AG04450 (cell line): ENCODE measurements around the gene DESI2. TPM values are rescaled to one million over a fixed set of nuclear protein-coding genes. Genes with fewer than 3 reads are reported as not detected.

Experiments
- CTCF ChIA-PET: fragments of 300-600, 350-600 bp; formaldehyde crosslinking; extraction: SDS; loops from one replicate; lab custom pipeline; 2022; ENCODE audit warnings: antibody characterized with exemption, inconsistent platforms; lab: Charles Lee
- POLR2A ChIA-PET: fragments of 350-600 bp; formaldehyde crosslinking; extraction: SDS; loops from one replicate; lab custom pipeline; 2021; ENCODE audit warnings: antibody characterized with exemption, inconsistent platforms; lab: Yijun Ruan, JAX
- DNase-seq: peaks from one replicate; pipeline ENCODE4 v3.0.0-alpha.2; 2011; ENCODE audit warnings: low read depth, low spot score
- H3K27ac ChIP-seq: one replicate; pipeline ENCODE4 v1.5.1; 2012; ENCODE audit warnings: low read depth, low read length, control low read depth
- H3K27me3 ChIP-seq: one replicate; pipeline ENCODE4 v1.6.0; 2012; ENCODE audit warnings: low read length; ENCODE audit not compliant: control insufficient read depth, insufficient read depth
- H3K4me3 ChIP-seq: 2 replicates; pipeline ENCODE4 v1.5.1; 2011; ENCODE audit warnings: mild to moderate bottlenecking, low read depth, low read length, control low read depth
- H3K9me3 ChIP-seq: 2 replicates; pipeline ENCODE4 v1.5.1; 2012; ENCODE audit warnings: low read length; ENCODE audit not compliant: control insufficient read depth, insufficient read depth
- CTCF ChIP-seq: IDR thresholded peaks from 2 replicates; pipeline ENCODE4 v1.5.1; 2011; ENCODE audit warnings: low read depth, low read length, control low read depth, inconsistent platforms
- polyA plus RNA-seq: library from polyadenylated mRNA; depleted of rRNA; stranded (reverse); fragments of >200 nt; gene quantifications from 2 replicates; pipeline ENCODE4 v1.2.3, GENCODE V29; 2011

DESI2 gene
- polyA plus RNA-seq, 1 experiment = 60.2 TPM

- TF ChIP-seq CTCF = no peak
- no peak overlapping the region for H3K27ac ChIP-seq
- POLR2A ChIA-PET = no interaction called here
- H3K4me3 ChIP-seq = no peak overlapping the region
- H3K9me3 ChIP-seq = no peaks in the 10 kb centered on the region
- no peaks in the 10 kb centered on the region for H3K27me3 ChIP-seq
- CTCF ChIA-PET = interaction anchor here (0.6 kb wide), 1 partner anchor 1278 kb away, joined by 5 read pairs; no protein-coding TSS in a partner anchor
- no peak for DNase-seq
Observed at GRCh38 chr1:244699741-244700140, 46.8 kb downstream of the DESI2 start.

DNA sequence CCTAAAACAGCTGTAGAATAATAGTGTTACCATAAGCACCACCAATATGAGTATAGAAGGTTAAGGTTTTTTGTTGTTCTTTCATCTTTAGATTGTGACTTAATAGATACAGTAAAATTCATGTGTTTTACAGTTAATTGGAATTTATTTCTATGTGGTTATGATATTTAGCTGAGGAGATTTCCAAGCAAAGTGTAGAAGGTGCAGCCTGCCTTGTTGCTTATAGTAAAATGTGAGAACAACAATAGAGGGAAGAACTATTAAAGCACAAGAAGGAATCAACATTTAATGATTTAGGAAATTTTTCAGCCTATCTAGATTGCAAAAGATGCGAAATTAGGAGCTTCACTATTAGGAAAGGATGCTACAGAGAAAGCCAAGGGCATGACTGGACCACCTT, 47.9 kb downstream of the DESI2 start:
- ChIA-PET POLR2A (no interaction called here), CTCF (no interaction called here)
- TF ChIP-seq CTCF = no peak
- no peaks in the 10 kb centered on the region for H3K27me3 ChIP-seq
- no peak overlapping the region for H3K4me3 ChIP-seq
- no peak for DNase-seq
- H3K27ac ChIP-seq = no peak overlapping the region
- H3K9me3 ChIP-seq = no peaks in the 10 kb centered on the region

- CTCF ChIA-PET = no interaction called here
Observed at GRCh38 chr1:244702620-244703019, 49.7 kb downstream of the DESI2 start.

DNA sequence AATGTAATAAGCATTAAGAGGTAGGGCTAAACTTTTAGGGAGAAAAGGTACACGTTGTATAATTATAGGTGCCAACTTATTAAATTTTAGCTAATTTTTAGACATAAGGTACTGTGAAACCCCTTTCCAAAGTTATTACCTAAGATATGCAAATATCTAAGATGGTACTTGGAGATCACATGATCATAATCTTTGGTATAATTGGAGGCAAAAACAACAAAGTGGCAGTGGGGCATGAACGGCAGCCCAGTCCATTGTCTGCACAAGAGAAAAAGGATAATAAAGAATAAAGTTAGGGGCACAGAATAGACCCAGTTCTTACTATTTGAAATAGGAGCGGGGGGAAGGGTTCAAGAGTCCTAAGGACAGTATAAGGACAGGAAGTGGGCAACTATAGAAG, 51.2 kb downstream of the DESI2 start:
- ChIA-PET CTCF (no interaction called here), POLR2A (no interaction called here)
- H3K27ac ChIP-seq = no peak overlapping the region
- H3K9me3 ChIP-seq = no peaks in the 10 kb centered on the region
- H3K4me3 ChIP-seq = no peak overlapping the region
- H3K27me3 ChIP-seq = no peaks in the 10 kb centered on the region
- no peak for TF ChIP-seq CTCF
- no peak for DNase-seq

More at GRCh38 chr1:244702620-244703019, 49.7 kb downstream of the DESI2 start:
- no peaks in the 10 kb centered on the region for H3K9me3 ChIP-seq
- POLR2A ChIA-PET = no interaction called here
- no peak overlapping the region for H3K4me3 ChIP-seq
- DNase-seq = no peak
- no peak overlapping the region for H3K27ac ChIP-seq
- no peak for TF ChIP-seq CTCF
- H3K27me3 ChIP-seq = no peaks in the 10 kb centered on the region

DNA sequence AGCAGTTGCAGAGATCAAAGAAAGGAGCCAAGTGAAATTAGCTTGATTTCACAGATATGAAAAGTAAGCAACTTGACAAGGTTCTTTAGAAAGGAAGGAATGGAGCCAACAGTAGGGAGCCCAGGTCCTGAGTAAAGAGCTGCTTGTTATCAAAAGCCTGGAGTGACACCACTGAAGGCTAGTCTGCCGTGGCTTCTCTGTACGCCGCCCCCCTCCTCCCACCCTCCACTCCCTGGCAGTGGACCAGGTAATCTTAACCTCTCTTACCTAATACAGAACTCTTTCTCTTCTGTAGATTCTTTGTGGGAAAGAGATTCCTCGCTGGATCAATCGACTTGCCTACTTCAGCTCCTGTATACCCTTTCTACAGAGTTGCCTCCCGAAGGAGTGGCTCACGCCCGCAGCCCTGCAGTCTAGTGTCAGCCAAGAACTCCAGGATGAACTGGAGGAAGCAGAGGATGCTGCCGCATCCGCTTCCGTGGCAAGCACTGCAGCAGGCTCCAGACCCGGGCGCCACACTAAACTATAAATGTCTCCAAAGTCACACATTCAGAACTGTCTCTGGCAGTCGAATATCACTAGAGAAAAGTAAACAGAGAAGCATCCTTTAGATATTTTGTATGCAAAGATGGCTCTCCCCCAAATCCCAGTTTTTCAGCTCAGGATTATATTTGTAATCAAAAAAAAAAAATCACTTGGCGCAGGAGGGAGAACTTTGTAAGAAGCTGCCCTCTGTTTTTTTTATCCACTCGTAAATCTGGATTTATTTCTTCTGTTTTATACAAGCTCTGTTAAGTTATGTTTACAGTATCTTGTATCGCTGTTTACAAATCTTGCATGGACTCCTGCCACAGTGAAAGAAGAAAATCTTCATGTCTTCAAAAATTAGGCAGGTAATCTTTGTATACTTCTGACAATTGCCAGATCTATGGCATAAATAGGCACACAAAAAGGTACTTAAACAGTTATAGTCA, 52.6 kb downstream of the DESI2 start:
- POLR2A ChIA-PET = interaction anchor here (0.7 kb wide), 1 partner anchor 20 kb away, joined by 3 read pairs; no protein-coding TSS in a partner anchor
- CTCF ChIA-PET = no interaction called here
- Histone ChIP-seq H3K4me3 (no peak overlapping the region), H3K27me3 (no peaks in the 10 kb centered on the region), H3K27ac (no peak overlapping the region), H3K9me3 (no peaks in the 10 kb centered on the region)
- DNase-seq = no peak
- TF ChIP-seq CTCF = no peak
